GM19372 (cell line): ENCODE data around the gene DPM1.

Source experiments
- ATAC-seq: cut with Tn5 transposase; IDR thresholded peaks from one replicate; pipeline ENCODE4 v1.9.1; 2021; ENCODE audit warnings: mild to moderate bottlenecking, low read depth, moderate library complexity; ENCODE audit not compliant: unreplicated experiment

The DPM1 gene

GRCh38 chr20:50903353-50904051 lies 54.8 kb downstream of the DPM1 start:
- ATAC-seq = no peak

DNA sequence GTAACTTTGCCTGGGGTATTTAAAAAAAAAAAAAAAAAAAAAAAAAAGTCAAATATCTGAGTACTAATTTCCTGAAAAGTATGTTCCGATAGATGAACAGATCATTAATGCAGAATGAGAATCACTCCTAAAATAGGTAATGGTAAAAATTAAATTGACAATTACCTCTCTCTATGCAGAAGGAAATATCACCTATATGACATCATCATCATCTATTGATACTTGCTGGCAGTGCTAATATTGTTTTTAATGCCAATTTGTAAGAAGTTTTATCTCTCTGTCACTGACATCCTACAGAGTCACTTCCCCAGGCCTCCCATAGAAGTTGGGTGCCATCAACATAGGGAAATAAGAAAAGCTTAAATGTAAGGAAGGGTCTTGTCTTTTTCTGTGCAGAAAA lies 57.0 kb downstream of the DPM1 start:
- ATAC-seq = no peak

GRCh38 chr20:50900261-50900660 lies 58.1 kb downstream of the DPM1 start:
- no peak for ATAC-seq

DNA sequence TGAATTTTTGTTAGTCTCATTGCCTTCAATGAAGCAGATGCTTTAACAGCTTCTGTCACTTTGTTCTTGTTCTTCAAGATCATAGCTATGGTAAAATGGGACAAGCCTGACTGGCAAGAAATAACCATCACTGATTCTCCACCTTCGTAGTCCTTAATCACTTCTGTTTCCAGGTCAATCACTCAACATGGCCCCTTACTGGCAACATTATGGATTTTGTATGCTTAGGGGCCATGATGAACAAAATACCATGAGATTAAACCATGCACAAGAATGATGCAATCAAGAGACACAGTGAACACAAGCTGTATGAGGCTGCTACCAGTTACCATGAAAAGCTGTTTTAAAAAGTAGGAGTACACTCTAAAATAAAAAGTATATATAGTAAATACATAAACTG lies 59.9 kb downstream of the DPM1 start:
- no peak for ATAC-seq

DNA sequence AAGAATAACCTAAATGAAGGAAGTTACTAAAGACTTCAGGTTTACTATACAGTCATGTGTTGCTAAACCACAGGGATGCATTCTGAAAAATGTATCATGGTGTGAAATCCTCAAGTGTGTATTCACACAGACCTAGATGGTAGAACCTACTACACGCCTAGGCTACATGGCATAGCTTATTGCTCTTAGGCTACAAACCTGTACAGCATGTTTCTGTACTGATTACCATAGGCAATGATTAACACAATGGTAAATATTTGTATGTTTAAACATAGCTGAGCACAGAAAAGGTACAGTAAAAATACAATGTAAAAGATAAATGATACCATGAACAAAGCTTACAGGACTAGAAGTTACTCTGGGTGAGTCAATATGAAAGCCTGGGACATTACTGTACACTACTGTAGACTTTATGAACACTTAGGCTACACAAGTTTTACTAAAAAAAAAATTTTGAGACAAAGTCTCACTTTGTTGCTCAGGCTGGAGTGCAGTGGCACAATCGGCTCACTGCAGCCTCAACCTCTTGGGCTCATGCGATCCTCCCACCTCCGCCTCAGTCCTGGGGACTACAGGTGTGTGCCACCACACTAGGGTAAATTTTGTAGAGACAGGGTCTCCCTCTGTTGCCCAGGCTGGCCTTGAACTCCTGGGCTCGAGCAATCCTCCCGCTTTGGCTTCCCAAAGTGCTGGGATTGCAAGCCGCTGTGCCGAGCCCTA lies 63.1 kb downstream of the DPM1 start:
- ATAC-seq = no peak

DNA sequence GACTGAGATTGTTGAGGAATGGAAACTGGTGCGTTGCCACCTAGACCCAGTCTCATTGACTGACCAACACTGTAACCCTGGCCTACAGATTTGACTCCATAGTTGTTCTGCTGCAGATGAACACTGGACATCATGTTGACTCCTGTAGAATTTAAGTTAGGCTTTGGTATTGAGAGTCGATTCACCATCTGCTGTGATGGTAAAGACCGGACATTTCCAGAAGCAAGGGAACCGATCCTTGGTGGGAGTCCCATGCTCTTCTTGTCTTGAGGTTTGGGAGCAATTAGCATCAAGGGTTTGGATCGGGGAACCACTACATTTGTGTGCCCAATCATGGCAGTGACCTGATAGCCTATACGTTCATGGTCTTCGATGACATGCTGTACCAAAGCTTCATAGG lies 64.7 kb downstream of the DPM1 start:
- ATAC-seq = no peak

GRCh38 chr20:50892394-50892793 lies 65.9 kb downstream of the DPM1 start:
- no peak for ATAC-seq

- ATAC-seq = no peak
Measured at GRCh38 chr20:50891138-50891537, 67.2 kb downstream of the DPM1 start.

DNA sequence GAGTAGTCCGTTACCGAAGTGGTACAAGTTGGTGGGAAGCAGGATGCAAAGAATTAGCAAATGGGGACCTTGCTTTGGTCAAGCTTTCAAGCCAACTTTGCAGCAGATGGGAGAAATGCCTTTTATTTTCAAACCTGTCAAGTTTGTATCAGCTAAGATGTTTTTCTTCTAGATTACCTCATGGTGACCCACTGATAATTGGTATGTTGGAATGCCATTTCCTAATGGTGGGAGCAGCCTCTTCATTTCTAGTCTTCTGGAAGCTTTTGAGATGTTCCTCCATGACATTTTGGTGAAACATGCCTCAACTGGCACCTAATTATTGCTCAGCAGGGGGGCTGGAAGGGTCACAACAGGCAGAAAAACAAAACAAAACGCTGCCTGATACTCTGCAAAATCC lies 70.8 kb downstream of the DPM1 start:
- ATAC-seq = no peak

DNA sequence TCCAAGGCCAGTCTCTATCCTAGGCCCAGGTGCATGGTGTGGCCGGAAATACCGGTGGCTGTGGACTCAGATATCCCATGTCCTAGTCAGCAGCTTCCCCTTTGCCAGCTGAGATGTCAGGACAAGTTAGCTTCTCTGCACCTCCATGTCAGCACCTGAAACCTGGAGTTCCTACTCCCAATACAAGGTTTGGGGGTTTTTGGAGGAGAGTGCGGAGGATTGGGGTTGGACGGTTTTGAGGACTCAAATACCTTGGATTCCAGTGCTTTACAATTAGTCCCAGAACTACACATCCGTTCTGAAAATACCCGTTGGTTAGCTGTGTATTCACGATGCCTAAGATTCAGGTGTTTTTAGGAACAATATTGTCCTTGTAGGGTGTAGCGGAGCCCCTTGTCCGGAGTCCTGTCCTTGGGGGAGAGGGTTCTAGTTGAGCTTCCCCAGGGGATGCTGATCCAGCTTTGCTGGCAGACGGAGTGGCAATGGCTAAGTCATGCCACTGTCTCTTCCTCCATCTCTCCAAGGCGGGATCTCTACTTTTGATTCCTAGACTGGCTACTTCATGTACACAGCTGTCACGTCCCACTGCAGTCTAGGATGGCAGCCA lies 72.0 kb downstream of the DPM1 start:
- no peak for ATAC-seq

- ATAC-seq = no peak
Measured at GRCh38 chr20:50885781-50886180, 72.6 kb downstream of the DPM1 start.

DNA sequence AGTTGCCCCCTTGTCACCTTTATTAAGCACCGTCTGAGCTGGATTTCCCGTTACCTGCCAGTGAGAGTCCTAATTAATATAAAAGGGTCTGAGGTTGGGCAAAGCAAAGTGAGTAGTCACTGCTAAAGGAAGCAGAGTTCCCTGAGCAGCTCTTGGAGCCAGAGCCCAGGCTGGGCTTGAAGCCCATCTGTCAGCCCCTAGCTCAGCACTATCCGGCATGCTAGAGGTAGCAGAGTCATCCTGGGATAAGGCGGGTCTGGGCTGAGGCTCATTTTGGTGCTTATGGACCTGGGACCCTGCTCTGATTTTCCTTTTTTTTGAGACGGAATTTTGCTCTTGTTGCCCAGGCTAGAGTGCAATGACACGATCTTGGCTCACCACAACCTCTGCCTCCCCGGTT lies 73.3 kb downstream of the DPM1 start:
- no peak for ATAC-seq
